HG02840 (cell line): Measurements from ENCODE around the gene PARP14.
"Not testable (repeated sequence)": the region's sequence is repeated elsewhere in the genome, so short reads cannot be mapped to it uniquely, and the experiment has no call there.

Experiments
- ATAC-seq: cut with Tn5 transposase; IDR thresholded peaks from one replicate; pipeline ENCODE4 v1.9.1; 2021; ENCODE audit warnings: mild to moderate bottlenecking, moderate library complexity, moderate number of reproducible peaks; ENCODE audit not compliant: unreplicated experiment, low FRiP score

Gene PARP14

GRCh38 chr3:122710616-122711251 lies 30.1 kb downstream of the PARP14 start:
- ATAC-seq: not testable (repeated sequence)

DNA sequence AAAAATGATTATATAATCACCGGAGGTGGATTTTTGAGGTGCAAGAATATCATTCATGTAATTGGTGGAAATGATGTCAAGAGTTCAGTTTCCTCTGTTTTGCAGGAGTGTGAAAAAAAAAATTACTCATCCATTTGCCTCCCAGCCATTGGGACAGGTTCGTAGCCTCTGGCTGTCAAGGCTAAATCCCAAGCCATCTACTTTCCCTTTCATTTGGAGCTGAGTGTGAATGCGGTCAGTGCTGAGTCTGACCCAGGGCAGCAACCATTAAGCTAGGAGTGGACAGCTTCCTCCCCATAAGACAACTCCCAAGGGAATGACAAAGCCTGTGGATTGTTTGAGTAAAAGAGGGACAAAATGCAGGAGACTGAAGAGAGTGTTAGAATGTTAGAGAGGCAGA lies 33.6 kb downstream of the PARP14 start:
- ATAC-seq: no peak

DNA sequence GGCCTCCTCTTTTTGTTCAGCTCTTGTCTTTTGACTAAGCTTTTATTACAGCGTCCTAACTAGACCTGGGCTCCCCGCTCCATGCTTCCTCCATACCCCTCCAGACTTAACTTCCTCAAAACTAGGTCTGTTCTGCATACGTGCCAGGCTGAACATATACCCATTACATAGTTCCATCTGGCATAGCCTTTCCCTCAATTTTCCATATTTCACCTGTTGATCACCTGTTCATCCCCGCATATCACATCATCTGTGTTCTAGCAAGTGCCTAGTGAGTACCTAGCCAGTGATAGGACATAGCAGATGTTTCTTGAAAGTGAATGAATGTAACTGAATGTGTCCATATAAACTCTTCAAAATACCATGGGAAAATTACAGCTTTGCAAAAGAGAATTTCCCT lies 36.0 kb downstream of the PARP14 start:
- no peak for ATAC-seq

- no peak for ATAC-seq
Observed at GRCh38 chr3:122719273-122719921, 38.8 kb downstream of the PARP14 start.

- no peak for ATAC-seq
Observed at GRCh38 chr3:122725106-122725505, 44.5 kb downstream of the PARP14 start.

DNA sequence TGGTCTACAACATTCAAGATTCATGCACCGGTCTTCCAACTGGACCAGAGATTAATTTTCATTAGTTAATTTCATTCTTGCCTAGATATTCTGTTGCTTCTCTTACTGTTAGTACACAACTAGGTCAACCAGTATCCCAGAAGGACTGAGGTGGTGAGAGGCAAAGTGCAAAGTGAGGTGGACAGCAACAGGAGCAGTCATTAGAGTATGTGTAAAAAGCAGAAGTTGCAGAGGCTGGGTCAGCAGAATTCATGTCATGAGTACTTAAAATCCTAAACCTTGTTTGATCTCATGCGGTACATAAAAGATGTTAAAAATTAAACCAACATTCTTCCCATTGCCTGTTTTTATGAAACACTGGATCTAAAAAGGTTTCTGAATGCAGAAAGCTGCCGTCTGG lies 46.7 kb downstream of the PARP14 start:
- ATAC-seq: no peak

DNA sequence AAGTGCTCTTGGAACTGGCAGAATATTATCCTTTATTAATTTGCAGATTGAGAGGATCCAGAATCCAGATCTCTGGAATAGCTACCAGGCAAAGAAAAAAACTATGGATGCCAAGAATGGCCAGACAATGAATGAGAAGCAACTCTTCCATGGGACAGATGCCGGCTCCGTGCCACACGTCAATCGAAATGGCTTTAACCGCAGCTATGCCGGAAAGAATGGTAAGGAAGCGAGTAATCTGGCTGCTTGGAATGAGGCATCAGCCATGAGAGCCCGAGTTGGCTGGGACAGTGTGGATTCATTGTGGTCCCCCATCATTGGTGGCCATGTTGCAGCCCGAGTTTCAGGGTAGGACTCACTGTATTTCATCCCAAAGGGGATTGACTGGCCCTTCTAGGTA lies 47.1 kb downstream of the PARP14 start:
- no peak for ATAC-seq

GRCh38 chr3:122728186-122728585 lies 47.5 kb downstream of the PARP14 start:
- no peak for ATAC-seq

DNA sequence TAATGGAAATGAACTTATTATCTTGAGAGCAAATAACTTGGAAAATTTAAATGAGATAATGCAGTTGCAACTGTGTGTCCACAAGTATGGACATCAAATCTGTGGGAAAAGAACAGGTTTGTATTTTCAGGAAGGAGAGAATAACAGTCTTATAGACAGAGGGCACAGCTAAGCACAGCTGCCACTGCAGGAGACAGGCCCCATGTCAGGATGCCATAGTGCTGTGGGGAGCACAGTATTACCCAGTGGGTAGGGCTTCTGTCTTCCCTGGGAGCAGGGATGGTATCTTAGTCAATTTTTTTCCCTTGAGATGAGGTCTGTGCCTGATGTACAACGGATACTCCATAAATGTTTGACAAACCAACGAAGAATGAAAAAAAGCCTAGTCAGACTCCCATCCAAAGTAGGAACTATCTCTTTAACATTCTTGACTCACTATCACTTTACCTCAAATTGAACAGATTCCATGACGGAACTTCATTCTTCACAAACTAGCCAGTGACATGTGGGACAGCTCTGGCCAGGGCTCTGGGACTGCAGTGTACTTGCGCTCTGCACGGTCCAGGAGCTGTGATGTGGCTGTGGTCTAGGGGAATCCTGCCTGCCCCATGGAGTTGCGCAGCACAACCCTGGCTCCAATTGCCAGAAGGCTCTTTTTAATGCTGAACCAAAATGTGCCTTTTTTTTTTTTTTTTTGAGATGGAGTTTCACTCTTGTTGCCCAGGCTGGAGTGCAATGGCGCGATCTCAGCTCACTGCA lies 48.3 kb downstream of the PARP14 start:
- no peak for ATAC-seq

DNA sequence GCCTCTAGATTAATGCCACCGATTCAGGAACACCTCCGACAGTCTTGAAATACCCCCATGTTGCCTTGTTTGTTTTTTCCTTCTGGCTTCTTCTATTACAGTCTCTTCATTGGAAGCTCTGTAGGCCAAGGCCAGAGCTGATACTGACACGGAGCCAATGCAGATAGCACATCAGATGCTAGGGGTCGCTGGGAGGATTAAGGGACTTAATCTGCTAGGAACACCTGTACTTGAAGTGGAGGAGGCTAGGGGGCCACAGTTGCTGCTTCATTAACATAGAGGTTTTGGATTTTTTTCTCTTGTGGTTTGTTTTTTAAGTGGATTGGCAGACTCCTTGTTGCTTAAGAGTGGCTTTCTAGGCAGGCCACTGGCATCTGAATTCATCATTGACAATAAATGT lies 49.6 kb downstream of the PARP14 start:
- no peak for ATAC-seq

DNA sequence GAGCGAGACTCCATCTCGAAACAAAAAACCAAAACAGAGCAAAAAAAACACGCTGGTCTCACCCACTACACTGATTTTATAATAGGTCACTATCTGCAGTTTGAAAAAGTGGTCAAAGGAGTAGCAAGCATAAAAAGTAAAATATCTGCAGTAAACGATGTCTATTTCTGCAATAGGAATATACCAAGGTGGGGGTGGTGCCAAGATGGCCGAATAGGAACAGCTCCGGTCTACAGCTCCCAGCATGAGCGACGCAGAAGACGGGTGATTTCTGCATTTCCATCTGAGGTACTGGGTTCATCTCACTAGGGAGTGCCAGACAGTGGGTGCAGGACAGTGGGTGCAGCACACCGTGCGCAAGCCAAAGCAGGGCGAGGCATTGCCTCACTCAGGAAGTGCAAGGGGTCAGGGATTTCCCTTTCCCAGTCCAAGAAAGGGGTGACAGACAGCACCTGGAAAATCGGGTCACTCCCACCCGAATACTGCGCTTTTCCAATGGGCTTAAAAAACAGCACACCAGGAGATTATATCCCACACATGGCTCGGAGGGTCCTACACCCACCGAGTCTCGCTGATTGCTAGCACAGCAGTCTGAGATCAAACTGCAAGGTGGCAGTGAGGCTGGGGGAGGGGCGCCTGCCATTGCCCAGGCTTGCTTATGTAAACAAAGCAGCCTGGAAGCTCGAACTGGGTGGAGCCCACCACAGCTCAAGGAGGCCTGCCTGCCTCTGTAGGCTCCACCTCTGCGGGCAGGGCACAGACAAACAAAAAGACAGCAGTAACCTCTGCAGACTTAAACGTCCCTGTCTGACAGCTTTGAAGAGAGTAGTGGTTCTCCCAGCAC lies 52.3 kb downstream of the PARP14 start:
- ATAC-seq: not testable (repeated sequence)

DNA sequence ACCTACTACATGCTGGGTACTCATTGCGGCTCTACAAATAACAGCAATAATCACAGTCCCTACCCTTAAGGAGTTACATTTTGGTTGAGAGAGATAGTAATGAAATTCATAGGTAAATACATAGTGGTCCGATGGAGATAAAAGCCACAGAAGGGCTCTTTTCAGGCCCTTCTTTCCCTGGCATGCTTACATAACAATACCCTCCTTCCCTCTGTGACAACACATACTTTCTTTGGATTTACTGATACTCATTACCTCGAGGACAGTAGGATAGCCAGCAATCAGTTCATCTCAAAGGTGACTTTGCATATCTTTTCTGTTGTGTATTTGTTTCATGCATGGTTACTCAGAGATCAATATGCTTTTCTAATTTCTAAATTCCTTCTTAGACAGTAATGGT lies 58.5 kb downstream of the PARP14 start:
- no peak for ATAC-seq

- ATAC-seq: no peak
Observed at GRCh38 chr3:122742234-122742633, 61.6 kb downstream of the PARP14 start.

DNA sequence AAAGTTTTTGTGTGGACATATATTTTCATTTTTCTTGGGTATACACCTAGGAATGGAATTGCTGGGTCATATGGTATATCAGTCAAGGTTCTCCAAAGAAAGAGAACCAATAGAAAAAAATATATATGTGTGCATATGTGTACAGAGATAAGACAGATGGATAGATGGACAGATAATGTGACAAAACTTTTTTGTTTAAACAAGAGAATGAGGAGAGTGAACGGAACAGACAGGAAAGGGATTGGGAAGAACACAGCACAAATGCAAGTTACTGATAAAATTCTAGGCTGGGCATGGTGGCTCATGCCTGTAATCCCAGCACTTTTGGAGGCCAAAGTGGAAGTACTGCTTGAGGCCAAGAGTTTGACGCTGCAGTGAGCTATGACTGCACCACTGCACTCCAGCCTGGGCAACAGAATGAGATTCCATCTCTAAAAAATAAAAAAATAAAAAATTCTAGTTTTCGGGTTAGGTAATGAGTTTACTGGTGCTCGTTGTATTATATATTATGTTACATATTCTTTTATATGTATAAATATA lies 63.0 kb downstream of the PARP14 start:
- no peak for ATAC-seq

DNA sequence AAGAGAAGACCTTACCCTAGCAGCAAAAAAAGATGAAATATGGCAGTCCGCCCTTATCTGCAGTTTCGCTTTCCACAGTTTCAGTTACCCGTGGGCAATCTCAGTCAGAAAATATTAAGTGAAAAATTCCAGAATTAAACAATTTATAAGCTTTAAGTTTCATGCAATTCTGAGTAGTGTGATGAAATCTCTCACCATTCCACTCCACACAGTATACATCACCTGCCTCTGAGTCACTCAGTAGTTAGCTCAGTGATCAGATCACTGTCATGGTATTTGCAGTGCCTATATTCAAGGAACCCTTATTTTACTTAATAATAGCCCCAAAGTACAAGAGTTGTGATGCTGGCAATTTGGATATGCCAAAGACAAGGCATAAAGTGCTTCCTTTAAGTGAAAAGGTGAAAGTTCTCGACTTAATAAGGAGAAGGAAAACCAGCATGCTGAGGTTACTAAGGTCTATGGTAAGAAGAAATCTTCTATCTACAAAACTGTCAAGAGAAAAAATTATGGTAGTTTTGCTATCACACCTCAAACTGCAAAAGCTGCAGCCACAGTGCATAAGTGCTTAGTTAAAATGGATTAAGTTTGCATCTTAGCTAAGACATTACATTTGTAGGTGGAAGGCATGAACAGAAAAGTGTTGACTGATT lies 64.9 kb downstream of the PARP14 start:
- no peak for ATAC-seq

- not testable (repeated sequence) for ATAC-seq
Observed at GRCh38 chr3:122747295-122747694, 66.7 kb downstream of the PARP14 start.

DNA sequence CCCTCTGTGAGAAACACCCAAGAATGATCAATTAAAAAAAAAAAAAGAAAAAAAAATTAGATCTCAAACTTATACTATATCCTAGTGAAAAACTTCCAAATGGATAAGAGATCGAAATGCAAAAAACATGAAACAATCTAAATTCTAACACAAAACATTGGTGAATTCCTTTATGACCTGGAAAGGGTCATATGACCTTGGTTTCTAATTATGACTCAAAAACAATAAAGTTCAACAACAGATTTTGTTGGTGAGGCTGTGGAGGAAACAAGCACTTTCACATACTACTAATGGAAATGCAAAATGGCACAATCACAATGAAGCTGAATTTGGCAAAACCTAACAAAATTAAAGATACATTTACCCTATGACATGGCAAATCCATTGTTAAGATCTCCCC lies 67.7 kb downstream of the PARP14 start:
- ATAC-seq: no peak

DNA sequence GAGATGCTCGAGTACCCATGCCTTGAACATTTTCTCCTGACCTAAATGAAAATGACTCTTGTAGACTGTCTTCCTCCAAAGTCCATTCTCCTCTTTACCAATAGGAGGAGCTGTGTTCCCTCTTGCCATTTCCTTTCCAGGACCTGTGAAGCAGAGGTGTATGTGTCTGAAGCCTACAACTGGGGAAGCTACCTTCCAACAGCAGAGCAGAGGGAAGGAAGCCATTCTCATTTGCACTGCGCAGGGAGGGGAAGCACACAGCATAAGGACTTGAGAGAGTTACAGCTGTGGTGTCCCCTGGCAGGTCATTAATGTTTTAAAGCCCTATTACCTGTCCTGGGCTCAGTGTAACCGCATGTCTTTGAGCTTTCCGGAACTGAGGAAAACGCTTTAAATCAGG lies 74.3 kb downstream of the PARP14 start:
- ATAC-seq: no peak

GRCh38 chr3:122755491-122755890 lies 74.9 kb downstream of the PARP14 start:
- ATAC-seq: no peak
